Lower leg skin (tissue), 3 donors: ENCODE measurements around the gene CENPP.

Experiments used
- POLR2A ChIP-seq, 2 donors: fragments of 450-650 bp; IDR thresholded peaks; one replicate each; pipeline ENCODE4 v1.6.1; 2016 to 2017; ENCODE audit warnings: antibody characterized with exemption in 2 of 2, mild to moderate bottlenecking in 1 of 2, moderate library complexity in 1 of 2
- TF ChIP-seq, protein P1 (sequence below), 3 donors: fragments of 450-650 bp; IDR thresholded peaks; one replicate each; pipeline ENCODE4 v1.5.1; 2016; ENCODE audit warnings: antibody characterized with exemption in 3 of 3, mild to moderate bottlenecking in 3 of 3, moderate library complexity in 2 of 3

DNA sequence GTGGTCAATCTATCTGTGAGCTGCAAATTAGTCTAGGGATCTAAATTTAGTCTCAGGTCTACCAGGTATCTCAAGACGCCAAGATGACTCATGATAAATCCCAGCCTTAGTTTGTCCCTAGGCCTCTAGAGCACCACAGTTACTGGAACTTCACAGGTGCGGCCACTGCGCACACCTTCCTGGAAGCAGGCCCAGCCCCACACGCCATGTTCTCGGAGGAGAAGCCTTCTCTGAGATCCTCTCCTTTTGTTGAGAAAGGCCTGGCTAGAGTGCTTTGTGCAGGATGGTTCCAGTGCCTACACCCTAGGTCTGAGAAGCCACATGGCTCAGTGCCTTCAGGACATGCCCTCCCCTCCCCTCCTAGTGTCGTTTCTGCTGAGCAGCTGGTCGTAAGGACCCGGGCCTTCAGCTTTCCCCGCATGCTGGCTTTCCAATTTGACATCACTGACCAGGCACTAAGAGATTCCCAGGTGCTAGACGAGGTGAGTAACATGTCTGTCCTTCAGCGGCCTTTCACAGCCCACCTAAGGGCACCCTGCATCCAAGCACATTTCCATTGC is 292.3 kb downstream of the CENPP start:
- TF ChIP-seq, protein P1, sequence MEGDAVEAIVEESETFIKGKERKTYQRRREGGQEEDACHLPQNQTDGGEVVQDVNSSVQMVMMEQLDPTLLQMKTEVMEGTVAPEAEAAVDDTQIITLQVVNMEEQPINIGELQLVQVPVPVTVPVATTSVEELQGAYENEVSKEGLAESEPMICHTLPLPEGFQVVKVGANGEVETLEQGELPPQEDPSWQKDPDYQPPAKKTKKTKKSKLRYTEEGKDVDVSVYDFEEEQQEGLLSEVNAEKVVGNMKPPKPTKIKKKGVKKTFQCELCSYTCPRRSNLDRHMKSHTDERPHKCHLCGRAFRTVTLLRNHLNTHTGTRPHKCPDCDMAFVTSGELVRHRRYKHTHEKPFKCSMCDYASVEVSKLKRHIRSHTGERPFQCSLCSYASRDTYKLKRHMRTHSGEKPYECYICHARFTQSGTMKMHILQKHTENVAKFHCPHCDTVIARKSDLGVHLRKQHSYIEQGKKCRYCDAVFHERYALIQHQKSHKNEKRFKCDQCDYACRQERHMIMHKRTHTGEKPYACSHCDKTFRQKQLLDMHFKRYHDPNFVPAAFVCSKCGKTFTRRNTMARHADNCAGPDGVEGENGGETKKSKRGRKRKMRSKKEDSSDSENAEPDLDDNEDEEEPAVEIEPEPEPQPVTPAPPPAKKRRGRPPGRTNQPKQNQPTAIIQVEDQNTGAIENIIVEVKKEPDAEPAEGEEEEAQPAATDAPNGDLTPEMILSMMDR (IDR thresholded peaks at IDR 0.05), result no peak
- TF ChIP-seq POLR2A (IDR thresholded peaks at IDR 0.05), result no peak
